ENCODE results near the gene RASAL2. TPM values are rescaled to one million over a fixed set of nuclear protein-coding genes. Genes with fewer than 3 reads are reported as not detected.

RASAL2 gene
- total RNA-seq, 1 donor from 2014 or later, result 45.8 TPM

GRCh38 chr1:178489399-178489798 lies 395.5 kb downstream of the RASAL2 start:
- DNase-seq (ENCODE audit: low spot score), result no peak
- intact Hi-C loops (cut with DNase I), result no loop called here

GRCh38 chr1:178490136-178490535 lies 396.2 kb downstream of the RASAL2 start:
- intact Hi-C loops (cut with DNase I), result no loop called here
- peak; percentile 49 for DNase-seq (ENCODE audit: low spot score)

GRCh38 chr1:178490967-178491366 lies 397.1 kb downstream of the RASAL2 start:
- intact Hi-C loops (cut with DNase I), result no loop called here
- no peak for DNase-seq (ENCODE audit: low spot score)

- peak; percentile 49 for DNase-seq (ENCODE audit: low spot score)
- intact Hi-C loops (cut with DNase I), result no loop called here
These were observed 397.8 kb downstream of the RASAL2 start for GRCh38 chr1:178491721-178492120.

GRCh38 chr1:178492341-178492740 lies 398.4 kb downstream of the RASAL2 start:
- intact Hi-C loops (cut with DNase I), result no loop called here
- no peak for DNase-seq (ENCODE audit: low spot score)

GRCh38 chr1:178493301-178493741 lies 399.4 kb downstream of the RASAL2 start:
- DNase-seq (ENCODE audit: low spot score), result peak; percentile 69
- intact Hi-C loops (cut with DNase I), result no loop called here

- DNase-seq (ENCODE audit: low spot score), result peak; percentile 77
- intact Hi-C loops (cut with DNase I), result no loop called here
These were observed 400.7 kb downstream of the RASAL2 start for GRCh38 chr1:178494569-178494971.

- DNase-seq (ENCODE audit: low spot score), result peak; percentile 50
- intact Hi-C loops (cut with DNase I), result loop anchor here (5.0 kb wide), 1 partner anchor 533 kb away; no protein-coding TSS in a partner anchor
These were observed 401.3 kb downstream of the RASAL2 start for GRCh38 chr1:178495158-178495557.

GRCh38 chr1:178495741-178496409 lies 402.0 kb downstream of the RASAL2 start:
- peak; percentile 50 for DNase-seq (ENCODE audit: low spot score)
- intact Hi-C loops (cut with DNase I), result loop anchor here (5.0 kb wide), 1 partner anchor 534 kb away; no protein-coding TSS in a partner anchor

- DNase-seq (ENCODE audit: low spot score), result peak; percentile 35
- intact Hi-C loops (cut with DNase I), result loop anchor here (5.0 kb wide), 1 partner anchor 534 kb away; no protein-coding TSS in a partner anchor
These were observed 402.7 kb downstream of the RASAL2 start, which contains the start of gene CLEC20A for GRCh38 chr1:178496410-178497135. Gene CLEC20A, minus strand, starts transcription at chr1:178496964. Its CDS starts 25 bp downstream, at chr1:178496939.

GRCh38 chr1:178497903-178498478 lies 404.1 kb downstream of the RASAL2 start:
- intact Hi-C loops (cut with DNase I), result loop anchor here (5.0 kb wide), 1 partner anchor 536 kb away; no protein-coding TSS in a partner anchor
- DNase-seq (ENCODE audit: low spot score), result peak; percentile 54

GRCh38 chr1:178498896-178499675 lies 405.2 kb downstream of the RASAL2 start:
- intact Hi-C loops (cut with DNase I), result loop anchor here (5.0 kb wide), 1 partner anchor 537 kb away; no protein-coding TSS in a partner anchor
- DNase-seq (ENCODE audit: low spot score), result no peak

GRCh38 chr1:178500091-178500770 lies 406.3 kb downstream of the RASAL2 start:
- intact Hi-C loops (cut with DNase I), result loop anchor here (2.0 to 10.0 kb wide), 2 partner anchors 189 to 445 kb away; no protein-coding TSS in a partner anchor
- DNase-seq (ENCODE audit: low spot score), result no peak

- no peak for DNase-seq (ENCODE audit: low spot score)
- intact Hi-C loops (cut with DNase I), result loop anchor here (2.0 to 10.0 kb wide), 2 partner anchors 190 to 446 kb away; no protein-coding TSS in a partner anchor
These were observed 407.1 kb downstream of the RASAL2 start for GRCh38 chr1:178500936-178501554.

GRCh38 chr1:178501705-178502329 lies 407.9 kb downstream of the RASAL2 start:
- intact Hi-C loops (cut with DNase I), result loop anchor here (2.0 to 10.0 kb wide), 2 partner anchors 191 to 447 kb away; no protein-coding TSS in a partner anchor
- DNase-seq (ENCODE audit: low spot score), result peak; percentile 86

GRCh38 chr1:178502330-178502714 lies 408.4 kb downstream of the RASAL2 start:
- no peak for DNase-seq (ENCODE audit: low spot score)
- intact Hi-C loops (cut with DNase I), result loop anchor here (10.0 kb wide), 1 partner anchor 448 kb away; no protein-coding TSS in a partner anchor

GRCh38 chr1:178502856-178503255 lies 409.0 kb downstream of the RASAL2 start:
- DNase-seq (ENCODE audit: low spot score), result no peak
- intact Hi-C loops (cut with DNase I), result loop anchor here (10.0 kb wide), 1 partner anchor 448 kb away; no protein-coding TSS in a partner anchor

All from cardiac septum (tissue), 1 donor.